ENCODE measurements around the gene SUGCT.

DNA sequence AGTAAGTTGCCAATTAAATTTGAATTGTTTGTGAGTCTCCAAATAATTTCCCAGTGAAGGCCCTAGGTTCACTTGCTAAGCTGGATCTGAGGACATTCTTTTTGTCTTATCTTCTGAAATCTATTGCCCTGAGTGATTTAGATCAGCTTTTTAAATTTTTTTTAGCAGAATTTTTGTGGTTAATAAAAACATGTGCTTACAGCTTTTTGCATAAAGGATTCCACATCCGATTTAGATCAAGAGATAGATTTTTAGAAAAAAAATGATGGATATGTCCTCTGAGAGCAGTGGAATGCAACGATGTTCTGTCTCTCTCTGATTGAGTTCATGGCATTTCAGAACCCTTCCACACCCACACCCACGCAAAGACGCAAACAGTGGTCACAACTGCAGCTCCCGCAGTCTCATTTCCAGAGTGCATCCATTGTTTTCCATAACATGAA lies 358.8 kb downstream of the SUGCT start:
- TF ChIP-seq, protein P1, sequence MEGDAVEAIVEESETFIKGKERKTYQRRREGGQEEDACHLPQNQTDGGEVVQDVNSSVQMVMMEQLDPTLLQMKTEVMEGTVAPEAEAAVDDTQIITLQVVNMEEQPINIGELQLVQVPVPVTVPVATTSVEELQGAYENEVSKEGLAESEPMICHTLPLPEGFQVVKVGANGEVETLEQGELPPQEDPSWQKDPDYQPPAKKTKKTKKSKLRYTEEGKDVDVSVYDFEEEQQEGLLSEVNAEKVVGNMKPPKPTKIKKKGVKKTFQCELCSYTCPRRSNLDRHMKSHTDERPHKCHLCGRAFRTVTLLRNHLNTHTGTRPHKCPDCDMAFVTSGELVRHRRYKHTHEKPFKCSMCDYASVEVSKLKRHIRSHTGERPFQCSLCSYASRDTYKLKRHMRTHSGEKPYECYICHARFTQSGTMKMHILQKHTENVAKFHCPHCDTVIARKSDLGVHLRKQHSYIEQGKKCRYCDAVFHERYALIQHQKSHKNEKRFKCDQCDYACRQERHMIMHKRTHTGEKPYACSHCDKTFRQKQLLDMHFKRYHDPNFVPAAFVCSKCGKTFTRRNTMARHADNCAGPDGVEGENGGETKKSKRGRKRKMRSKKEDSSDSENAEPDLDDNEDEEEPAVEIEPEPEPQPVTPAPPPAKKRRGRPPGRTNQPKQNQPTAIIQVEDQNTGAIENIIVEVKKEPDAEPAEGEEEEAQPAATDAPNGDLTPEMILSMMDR (IDR thresholded peaks at IDR 0.05): no peak
- no peak for TF ChIP-seq POLR2A (IDR thresholded peaks at IDR 0.05)
- TF ChIP-seq POLR2AphosphoS5 (IDR thresholded peaks at IDR 0.05): no peak
- TF ChIP-seq EP300 (IDR thresholded peaks at IDR 0.05): no peak

All from stomach (tissue), 4 donors.